Daoy (cell line): ENCODE data around the gene IDH3A. TPM values are rescaled to one million over a fixed set of nuclear protein-coding genes. Genes with fewer than 3 reads are reported as not detected.

Experiments used
- DNase-seq: peaks from one replicate; pipeline ENCODE4 v3.0.0-alpha.2; 2015; ENCODE audit warnings: low read depth
- total RNA-seq: library from RNA; depleted of rRNA; stranded (reverse); fragments of >200 nt; shearing (Covaris generic); gene quantifications from 2 replicates; pipeline ENCODE4 v1.2.3, GENCODE V29; 2014; rRNA removed

The IDH3A gene
- total RNA-seq, 1 experiment from 2014 or later, result 74.2 TPM

DNA sequence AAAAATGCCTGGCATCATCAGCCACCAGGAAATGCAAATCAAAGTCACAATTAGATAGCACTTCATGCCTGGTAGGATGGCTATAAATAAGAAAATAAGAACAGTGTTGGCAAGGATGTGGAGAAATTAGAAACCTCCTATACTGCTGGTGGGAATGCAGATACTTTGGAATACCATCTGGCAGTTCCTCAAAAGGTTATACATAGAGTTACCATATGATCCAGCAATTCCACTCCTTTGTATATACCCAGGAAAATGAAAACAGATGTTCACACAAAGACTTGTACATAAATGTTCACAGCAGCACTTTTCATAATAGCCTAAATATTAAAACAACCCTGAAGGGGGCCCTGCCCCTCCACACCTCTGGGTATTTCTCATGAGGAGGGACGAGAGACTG lies 71.6 kb downstream of the IDH3A start:
- DNase-seq, result no peak

Other genes starting within 250 kb of the IDH3A start
- 8.2 and 8.7 TPM in 2 replicates for gene TBC1D2B, start 71.7 kb upstream of the IDH3A start, total RNA-seq
- gene SH2D7, start 56.8 kb upstream of the IDH3A start, total RNA-seq, result not detected in 2 replicates
- 2.0 and 6.7 TPM in 2 replicates for gene CIB2, start 17.9 kb upstream of the IDH3A start, total RNA-seq
- not detected in 2 replicates for gene ACSBG1, start 85.2 kb downstream of the IDH3A start, total RNA-seq
- 1.6 TPM in 1 of 2 replicates, not detected in the other for gene DNAJA4, start 115.2 kb downstream of the IDH3A start, total RNA-seq
- 104 and 162 TPM in 2 replicates for gene SKIC8, start 150.2 kb downstream of the IDH3A start, total RNA-seq
- gene CRABP1, start 191.0 kb downstream of the IDH3A start, total RNA-seq, result 0.23 and 2.2 TPM in 2 replicates